Liver (tissue), 9 donors: ENCODE measurements around the gene RBM38. TPM values are rescaled to one million over a fixed set of nuclear protein-coding genes. Genes with fewer than 3 reads are reported as not detected.

Experiments used
- DNase-seq: peaks from one replicate; pipeline ENCODE4 v3.0.0-alpha.2; 2017; ENCODE audit warnings: low spot score
- H3K27ac ChIP-seq, 2 donors: one replicate each; pipeline ENCODE4 v1.7.0; 2013; ENCODE audit warnings: inconsistent platforms in 2 of 2, low read length in 2 of 2, control low read depth in 1 of 2, low read depth in 1 of 2, mild to moderate bottlenecking in 1 of 2
- H3K27me3 ChIP-seq, 4 donors: one replicate each; pipeline versions ENCODE4 v1.6.1 to v1.7.0; 2013; ENCODE audit warnings: low read length in 3 of 4, inconsistent platforms in 1 of 4, mild to moderate bottlenecking in 1 of 4, moderate library complexity in 1 of 4; ENCODE audit not compliant: control insufficient read depth in 4 of 4, insufficient read depth in 4 of 4
- H3K36me3 ChIP-seq, 4 donors: one replicate each; pipeline versions ENCODE4 v1.6.1 to v1.7.0; 2013; ENCODE audit warnings: low read length in 3 of 4, mild to moderate bottlenecking in 3 of 4, low read depth in 1 of 4, moderate library complexity in 1 of 4; ENCODE audit not compliant: control insufficient read depth in 4 of 4, insufficient read depth in 3 of 4
- H3K4me1 ChIP-seq, 4 donors: one replicate each; pipeline versions ENCODE4 v1.6.1 to v1.7.0; 2013; ENCODE audit warnings: low read length in 3 of 4, mild to moderate bottlenecking in 3 of 4, moderate library complexity in 1 of 4; ENCODE audit not compliant: control insufficient read depth in 4 of 4, insufficient read depth in 4 of 4
- H3K4me3 ChIP-seq, 3 donors: one replicate each; pipeline versions ENCODE4 v1.6.1 to v1.7.0; 2013; ENCODE audit warnings: low read length in 3 of 3, control low read depth in 1 of 3, low read depth in 1 of 3, mild to moderate bottlenecking in 1 of 3
- H3K9ac ChIP-seq, 2 donors: one replicate each; pipeline ENCODE4 v1.7.0; 2013; ENCODE audit warnings: low read length in 2 of 2, mild to moderate bottlenecking in 2 of 2, moderate library complexity in 2 of 2, control low read depth in 1 of 2, low read depth in 1 of 2
- H3K9me3 ChIP-seq, 4 donors: one replicate each; pipeline versions ENCODE4 v1.6.1 to v1.7.0; 2013; ENCODE audit warnings: low read length in 3 of 4; ENCODE audit not compliant: control insufficient read depth in 4 of 4
- EGR1 ChIP-seq, 2 donors: IDR thresholded peaks; 2 replicates each; pipeline ENCODE4 v1.6.1; 2016 to 2018; ENCODE audit warnings: antibody characterized with exemption in 2 of 2, low read depth in 2 of 2
- FOXA1 ChIP-seq: IDR thresholded peaks from 2 replicates; pipeline ENCODE4 v1.6.1; 2016; ENCODE audit warnings: antibody characterized with exemption
- FOXA2 ChIP-seq: IDR thresholded peaks from 2 replicates; pipeline ENCODE4 v1.6.1; 2016; ENCODE audit warnings: antibody characterized with exemption
- GABPA ChIP-seq, 2 donors: IDR thresholded peaks in 1 of 2; conservative IDR thresholded peaks in 1 of 2; 2 replicates each; pipeline ENCODE4 v1.6.1; 2016; ENCODE audit warnings: antibody characterized with exemption in 2 of 2, mild to moderate bottlenecking in 1 of 2, moderate library complexity in 1 of 2
- HNF4A ChIP-seq, 2 donors: conservative IDR thresholded peaks; 2 replicates each; pipeline ENCODE4 v1.6.1; 2016; ENCODE audit warnings: antibody characterized with exemption in 2 of 2, mild to moderate bottlenecking in 2 of 2
- HNF4G ChIP-seq: IDR thresholded peaks from 2 replicates; pipeline ENCODE4 v1.6.1; 2016; ENCODE audit warnings: antibody characterized with exemption
- RAD21 ChIP-seq, 2 donors: IDR thresholded peaks; 2 replicates each; pipeline ENCODE4 v1.6.1; 2016; ENCODE audit warnings: antibody characterized with exemption in 2 of 2, mild to moderate bottlenecking in 2 of 2
- RXRA ChIP-seq, 2 donors: IDR thresholded peaks; 2 replicates each; pipeline ENCODE4 v1.6.1; 2017 to 2018; ENCODE audit warnings: antibody characterized with exemption in 2 of 2, mild to moderate bottlenecking in 1 of 2
- SP1 ChIP-seq: IDR thresholded peaks from 2 replicates; pipeline ENCODE4 v1.6.1; 2018; ENCODE audit warnings: antibody characterized with exemption, mild to moderate bottlenecking
- YY1 ChIP-seq: IDR thresholded peaks from 2 replicates; pipeline ENCODE4 v1.6.1; 2016; ENCODE audit warnings: antibody characterized with exemption, mild to moderate bottlenecking
- WGBS: extraction: QIAGEN DNeasy Blood & Tissue Kit; methylation state at CpG from one replicate; pipeline ENCODE4 v1.1.7; 2013; 5-methylcytosine and 5-hydroxymethylcytosine counted together
- polyA plus RNA-seq, 2 donors: library from polyadenylated mRNA; stranded (reverse) in 1 of 2; unstranded in 1 of 2; fragments of 200-250 nt in 1 of 2; fragments of >200 nt in 1 of 2; fragmentation: Nextera tagmentation in 1 of 2; extraction: Ambion mirVana in 1 of 2; gene quantifications; one replicate each; pipeline versions ENCODE4 v1.2.1 to v1.2.3, GENCODE V29; 2013 to 2015
- total RNA-seq, 2 donors: library from RNA; depleted of rRNA; stranded (reverse); fragments of >200 nt; gene quantifications; one replicate each; pipeline ENCODE4 v1.2.3, GENCODE V29; 2014
- TF ChIP-seq, protein P1 (sequence below): IDR thresholded peaks from 2 replicates; pipeline ENCODE4 v1.6.1; 2016; ENCODE audit warnings: antibody characterized with exemption
- TF ChIP-seq, protein P2 (sequence below): IDR thresholded peaks from 2 replicates; pipeline ENCODE4 v1.6.1; 2016; ENCODE audit warnings: antibody characterized with exemption
- TF ChIP-seq, protein P3 (sequence below): fragments of 150-350 bp; IDR thresholded peaks from 2 replicates; pipeline ENCODE4 v1.5.1; 2017; ENCODE audit warnings: improper control_type of control experiment, low read depth, low read length; ENCODE audit not compliant: missing input control
- donor health status: healthy.
- donor health status: healthy.
- donor health status: healthy.
- donor health status: healthy.
- donor health status: healthy.

Gene RBM38
- total and polyA plus RNA-seq, 4 donors: 1.4 to 258 (median 6.0) TPM

DNA sequence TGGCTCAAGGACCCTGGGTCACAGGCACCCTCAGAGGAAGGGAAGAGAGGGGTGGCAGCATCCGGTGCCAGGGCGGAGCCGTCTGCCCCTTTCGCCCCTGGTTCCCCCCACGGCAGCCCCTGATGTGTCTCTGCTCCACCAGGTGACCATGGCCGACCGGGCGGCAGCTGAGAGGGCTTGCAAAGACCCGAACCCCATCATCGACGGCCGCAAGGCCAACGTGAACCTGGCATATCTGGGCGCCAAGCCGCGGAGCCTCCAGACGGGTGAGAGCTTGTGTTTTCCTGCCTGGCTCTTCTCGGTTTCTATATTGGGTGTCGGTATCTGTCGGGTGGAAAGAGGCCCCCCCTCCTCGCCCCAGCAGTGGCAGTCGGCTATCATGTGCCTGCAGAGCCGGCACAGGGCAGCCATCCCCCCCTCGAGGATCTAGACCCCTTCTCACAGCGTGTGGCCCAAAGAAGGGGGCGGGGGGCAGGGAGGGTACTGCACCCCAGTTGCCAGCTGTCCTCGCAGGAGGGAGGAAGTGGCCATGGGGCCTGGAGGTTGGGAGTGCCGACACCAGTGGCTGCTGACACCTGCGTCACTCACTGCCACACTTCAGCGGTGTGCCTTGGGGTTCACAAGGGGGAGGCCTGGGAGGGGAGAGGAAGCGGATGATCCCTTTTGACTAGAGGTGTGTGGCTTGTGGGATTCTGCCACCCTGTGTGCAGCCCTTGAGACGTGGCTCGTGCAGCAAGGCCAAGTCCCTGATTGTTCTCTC is 1.5 kb downstream of the RBM38 start:
- Histone ChIP-seq H3K9ac (peak overlapping the region in 1 of 2 donors; percentile 52), H3K36me3 (peaks cover 5 to 14% (median 8%) of the 10 kb centered on the region in 4 donors), H3K9me3 (no peaks in the 10 kb centered on the region), H3K4me1 (peaks cover 5 to 23% (median 16%) of the 10 kb centered on the region in 4 donors), H3K4me3 (peak overlapping the region; percentile 24 to 86 (median 42)), H3K27me3 (no peaks in the 10 kb centered on the region), H3K27ac (peak overlapping the region in 1 of 2 donors; percentile 48)
- peak; percentile 50 for DNase-seq
- WGBS: 68% methylated on average over 33 of the region's 33 CpGs
- TF ChIP-seq FOXA2: no peak
- TF ChIP-seq YY1: no peak
- TF ChIP-seq RXRA (IDR thresholded peaks at IDR 0.05): no peak
- no peak for TF ChIP-seq HNF4G
- TF ChIP-seq, protein P1, sequence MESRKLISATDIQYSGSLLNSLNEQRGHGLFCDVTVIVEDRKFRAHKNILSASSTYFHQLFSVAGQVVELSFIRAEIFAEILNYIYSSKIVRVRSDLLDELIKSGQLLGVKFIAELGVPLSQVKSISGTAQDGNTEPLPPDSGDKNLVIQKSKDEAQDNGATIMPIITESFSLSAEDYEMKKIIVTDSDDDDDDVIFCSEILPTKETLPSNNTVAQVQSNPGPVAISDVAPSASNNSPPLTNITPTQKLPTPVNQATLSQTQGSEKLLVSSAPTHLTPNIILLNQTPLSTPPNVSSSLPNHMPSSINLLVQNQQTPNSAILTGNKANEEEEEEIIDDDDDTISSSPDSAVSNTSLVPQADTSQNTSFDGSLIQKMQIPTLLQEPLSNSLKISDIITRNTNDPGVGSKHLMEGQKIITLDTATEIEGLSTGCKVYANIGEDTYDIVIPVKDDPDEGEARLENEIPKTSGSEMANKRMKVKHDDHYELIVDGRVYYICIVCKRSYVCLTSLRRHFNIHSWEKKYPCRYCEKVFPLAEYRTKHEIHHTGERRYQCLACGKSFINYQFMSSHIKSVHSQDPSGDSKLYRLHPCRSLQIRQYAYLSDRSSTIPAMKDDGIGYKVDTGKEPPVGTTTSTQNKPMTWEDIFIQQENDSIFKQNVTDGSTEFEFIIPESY: no peak

DNA sequence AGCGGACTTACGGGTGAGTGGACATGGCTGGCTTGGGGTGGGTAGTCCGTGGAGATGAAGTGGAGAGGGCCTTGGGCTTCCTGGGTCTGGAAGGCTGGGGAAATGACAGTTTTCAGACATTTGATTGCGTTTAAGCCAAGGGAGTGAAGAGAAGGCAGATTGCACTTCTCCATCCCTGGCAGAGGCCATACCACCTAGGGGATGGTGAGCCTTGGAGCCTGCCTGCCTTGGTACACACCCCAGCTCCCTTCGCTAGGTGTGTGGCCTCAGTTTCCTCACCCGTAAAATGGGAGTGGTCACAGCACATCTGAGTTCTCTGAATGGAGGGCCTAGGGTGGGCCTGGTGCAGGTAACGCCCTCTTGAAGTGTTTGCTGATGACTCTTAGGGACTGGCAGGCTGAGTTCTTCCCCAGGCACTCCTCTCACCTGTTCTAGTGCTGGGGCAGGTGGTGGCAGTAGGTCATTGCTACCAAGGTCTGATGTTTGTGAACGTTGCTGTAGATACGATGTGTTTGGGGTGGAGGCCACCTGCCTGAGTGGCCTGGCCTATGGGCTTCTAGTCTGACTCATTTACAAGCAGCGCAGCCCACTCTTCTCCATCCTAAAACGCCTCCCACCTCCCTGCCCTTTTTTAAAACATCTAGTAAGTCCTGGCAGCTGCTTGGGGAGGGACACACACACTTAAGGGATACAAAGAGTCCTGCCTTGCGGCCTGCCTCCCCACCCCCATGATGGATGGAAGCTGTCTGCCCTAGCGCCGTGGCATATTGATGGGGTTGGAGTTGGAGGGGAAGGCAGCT is 2.3 kb downstream of the RBM38 start:
- Histone ChIP-seq H3K27ac (no peak overlapping the region), H3K36me3 (peaks cover 5 to 15% (median 8%) of the 10 kb centered on the region in 4 donors), H3K9ac (no peak overlapping the region), H3K9me3 (no peaks in the 10 kb centered on the region), H3K4me3 (no peak overlapping the region), H3K4me1 (peaks cover 5 to 23% (median 16%) of the 10 kb centered on the region in 4 donors), H3K27me3 (no peaks in the 10 kb centered on the region)
- no peak for DNase-seq
- 85% methylated on average over 14 of the region's 14 CpGs for WGBS
- no peak for TF ChIP-seq HNF4A (conservative IDR thresholded peaks at IDR 0.05)
- TF ChIP-seq, protein P1: no peak
- TF ChIP-seq YY1: no peak
- TF ChIP-seq RAD21 (IDR thresholded peaks at IDR 0.05): no peak

DNA sequence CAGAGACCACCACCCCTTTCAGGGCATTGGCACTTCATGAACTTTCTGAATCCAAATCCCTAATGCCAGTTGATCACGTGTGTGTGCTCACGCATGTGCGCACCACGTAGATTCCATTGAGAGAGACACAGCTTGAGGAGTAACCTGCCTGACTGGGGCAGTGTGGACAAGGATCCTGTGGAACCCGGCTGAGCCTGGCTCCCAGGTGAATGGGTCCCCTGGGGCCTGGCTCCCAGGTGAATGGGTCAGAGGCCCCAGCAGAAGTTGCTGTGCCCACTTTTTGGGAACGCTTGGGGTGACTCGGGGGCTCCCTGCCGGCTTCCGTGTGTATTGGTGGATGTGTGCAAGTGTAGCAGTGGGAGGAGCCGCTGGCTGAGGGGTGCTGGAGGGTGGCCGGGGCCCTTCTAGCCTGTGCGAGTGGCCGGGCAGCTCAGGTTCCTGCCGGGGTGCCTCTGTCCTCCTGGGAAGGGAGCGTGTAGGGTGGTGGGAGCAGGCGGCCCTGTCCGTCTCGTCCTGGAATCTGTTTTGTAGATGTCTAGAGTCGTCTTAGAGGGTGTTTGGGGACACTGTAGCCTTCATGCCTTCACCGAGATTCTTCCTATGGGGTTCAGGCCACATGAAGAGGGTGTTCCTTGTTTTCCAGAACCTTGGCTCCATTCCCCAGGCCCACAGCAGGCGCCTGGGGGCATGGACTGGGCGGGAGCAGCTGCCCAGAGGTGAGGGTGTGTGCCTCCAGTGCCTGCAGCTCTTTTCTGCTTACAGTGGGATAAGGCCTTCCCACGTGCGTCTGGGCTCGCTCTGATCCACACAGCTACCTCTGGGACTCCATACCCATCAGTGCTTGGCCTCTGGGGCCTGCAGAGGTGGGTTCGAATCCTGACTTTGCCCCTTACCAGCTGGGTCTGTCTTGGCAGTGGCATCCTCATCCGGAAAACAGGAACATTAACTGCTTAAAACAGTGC is 3.2 kb downstream of the RBM38 start:
- no peak overlapping the region for H3K9ac ChIP-seq
- H3K27me3 ChIP-seq: no peaks in the 10 kb centered on the region
- WGBS: 90% methylated on average over 27 of the region's 27 CpGs
- H3K27ac ChIP-seq: no peak overlapping the region
- peaks cover 5 to 15% (median 8%) of the 10 kb centered on the region in 4 donors for H3K36me3 ChIP-seq
- no peak for DNase-seq
- peaks cover 7 to 30% (median 17%) of the 10 kb centered on the region in 4 donors for H3K4me1 ChIP-seq
- H3K9me3 ChIP-seq: no peaks in the 10 kb centered on the region
- no peak overlapping the region for H3K4me3 ChIP-seq
- TF ChIP-seq, protein P2, sequence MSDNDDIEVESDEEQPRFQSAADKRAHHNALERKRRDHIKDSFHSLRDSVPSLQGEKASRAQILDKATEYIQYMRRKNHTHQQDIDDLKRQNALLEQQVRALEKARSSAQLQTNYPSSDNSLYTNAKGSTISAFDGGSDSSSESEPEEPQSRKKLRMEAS: no peak
- TF ChIP-seq, protein P1: no peak
- TF ChIP-seq HNF4G (no peak), SP1 (no peak), RAD21 (IDR thresholded peaks at IDR 0.05) (no peak), YY1 (no peak), GABPA (IDR thresholded peaks at IDR 0.05 in 1 of 2, conservative IDR thresholded peaks at IDR 0.05 in 1 of 2) (no peak), FOXA1 (no peak), EGR1 (IDR thresholded peaks at IDR 0.05; ENCODE audit: low read depth in 2 of 2) (no peak)
- TF ChIP-seq, protein P3, sequence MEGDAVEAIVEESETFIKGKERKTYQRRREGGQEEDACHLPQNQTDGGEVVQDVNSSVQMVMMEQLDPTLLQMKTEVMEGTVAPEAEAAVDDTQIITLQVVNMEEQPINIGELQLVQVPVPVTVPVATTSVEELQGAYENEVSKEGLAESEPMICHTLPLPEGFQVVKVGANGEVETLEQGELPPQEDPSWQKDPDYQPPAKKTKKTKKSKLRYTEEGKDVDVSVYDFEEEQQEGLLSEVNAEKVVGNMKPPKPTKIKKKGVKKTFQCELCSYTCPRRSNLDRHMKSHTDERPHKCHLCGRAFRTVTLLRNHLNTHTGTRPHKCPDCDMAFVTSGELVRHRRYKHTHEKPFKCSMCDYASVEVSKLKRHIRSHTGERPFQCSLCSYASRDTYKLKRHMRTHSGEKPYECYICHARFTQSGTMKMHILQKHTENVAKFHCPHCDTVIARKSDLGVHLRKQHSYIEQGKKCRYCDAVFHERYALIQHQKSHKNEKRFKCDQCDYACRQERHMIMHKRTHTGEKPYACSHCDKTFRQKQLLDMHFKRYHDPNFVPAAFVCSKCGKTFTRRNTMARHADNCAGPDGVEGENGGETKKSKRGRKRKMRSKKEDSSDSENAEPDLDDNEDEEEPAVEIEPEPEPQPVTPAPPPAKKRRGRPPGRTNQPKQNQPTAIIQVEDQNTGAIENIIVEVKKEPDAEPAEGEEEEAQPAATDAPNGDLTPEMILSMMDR: no peak
